ENCODE results near the gene FABP7. TPM values are rescaled to one million over a fixed set of nuclear protein-coding genes. Genes with fewer than 3 reads are reported as not detected.

Gene FABP7
- total RNA-seq, 1 experiment from 2014 or later: not detected

GRCh38 chr6:122799916-122800686 lies 20.6 kb downstream of the FABP7 start:
- Histone ChIP-seq H2AFZ (ENCODE audit: low read depth, low read length, poor library complexity, severe bottlenecking) (no peak overlapping the region), H3K4me1 (ENCODE audit: control insufficient read depth in 1 of 2, insufficient read depth in 2 of 2, low read length in 2 of 2) (peaks cover 3 to 34% of the 10 kb centered on the region in 2 experiments), H3K79me2 (ENCODE audit: insufficient read depth, low read length) (no peaks in the 10 kb centered on the region), H3K36me3 (ENCODE audit: control insufficient read depth in 1 of 2, insufficient read depth in 2 of 2, low read length in 2 of 2) (no peaks in the 10 kb centered on the region), H3K27me3 (ENCODE audit: insufficient read depth, low read length) (no peaks in the 10 kb centered on the region), H3K4me3 (replicated peaks in 1 of 2; ENCODE audit: low read depth in 1 of 2, low read length in 2 of 2) (no peak overlapping the region), H4K20me1 (ENCODE audit: insufficient read depth) (no peaks in the 10 kb centered on the region), H3K27ac (ENCODE audit: low read depth, low read length) (no peak overlapping the region), H3K9me2 (ENCODE audit: insufficient read depth) (no peaks in the 10 kb centered on the region), H3K9ac (ENCODE audit: low read length) (no peak overlapping the region), H3K9me3 (ENCODE audit: control insufficient read depth in 1 of 2, insufficient read depth in 1 of 2, low read depth in 1 of 2, low read length in 2 of 2) (no peaks in the 10 kb centered on the region), H3K4me2 (ENCODE audit: low read length) (peak overlapping the region; percentile 20; the same call in 1 of the 2 replicates)
- ATAC-seq: no peak
- TF ChIP-seq JUND (IDR thresholded peaks at IDR 0.05) (0 out of 2 replicates have a peak, but pooled peaks have one; percentile 17), EGR1 (IDR thresholded peaks at IDR 0.05; ENCODE audit: low read depth) (no peak)
- ChIA-PET POLR2A (interaction anchor here (0.9 kb wide), 1 partner anchor 11 kb away, joined by 3 read pairs; the partner anchor contains the start of gene SMPDL3A), RAD21 (ENCODE audit: low non-redundant PET in 1 of 2, low total read pairs in 2 of 2, uncharacterized antibody in 2 of 2, unreplicated experiment in 2 of 2) (no interaction called here), CTCF (no interaction called here)
- BruUV-seq (replicated peaks): no TSS peak
- intact Hi-C loops (cut with micrococcal nuclease): no loop called here
- DNase-seq (ENCODE audit: low read depth, low spot score): no peak

- POLR2A ChIA-PET: no interaction called here
- no TSS peak for BruUV-seq (replicated peaks)
- no peak for TF ChIP-seq SP1 (IDR thresholded peaks at IDR 0.05; ENCODE audit: low read depth)
- no peak for TF ChIP-seq FOSL1 (IDR thresholded peaks at IDR 0.05; ENCODE audit: low read depth)
- no peak for TF ChIP-seq EZH2 (IDR thresholded peaks at IDR 0.05)
- no peak for TF ChIP-seq SRF (IDR thresholded peaks at IDR 0.05; ENCODE audit: low read depth)
- TF ChIP-seq SIN3A (IDR thresholded peaks at IDR 0.05; ENCODE audit: low read depth): no peak
- TF ChIP-seq ZFX (IDR thresholded peaks at IDR 0.05): no peak
- no peak for TF ChIP-seq ELF1 (IDR thresholded peaks at IDR 0.05; ENCODE audit: borderline replicate concordance, low read depth)
- TF ChIP-seq ZNF274 (IDR thresholded peaks at IDR 0.05; ENCODE audit: low read depth, low read length): no peak
- TF ChIP-seq CTCF (IDR thresholded peaks at IDR 0.05 in 2 of 3, conservative IDR thresholded peaks at IDR 0.05 in 1 of 3; ENCODE audit: borderline replicate concordance in 1 of 3, insufficient read depth in 1 of 3, low read depth in 2 of 3, low read length in 2 of 3): no peak
- no peak for TF ChIP-seq ZBTB33 (IDR thresholded peaks at IDR 0.05; ENCODE audit: extremely low read depth, insufficient replicate concordance, low read length)
- TF ChIP-seq EGR1 (IDR thresholded peaks at IDR 0.05; ENCODE audit: low read depth): no peak
Measured at GRCh38 chr6:122800906-122801305, 21.4 kb downstream of the FABP7 start.

More at GRCh38 chr6:122800906-122801305, 21.4 kb downstream of the FABP7 start:
- Histone ChIP-seq H2AFZ (ENCODE audit: low read depth, low read length, poor library complexity, severe bottlenecking) (no peak overlapping the region), H4K20me1 (ENCODE audit: insufficient read depth) (no peaks in the 10 kb centered on the region), H3K4me1 (ENCODE audit: control insufficient read depth in 1 of 2, insufficient read depth in 2 of 2, low read length in 2 of 2) (peaks cover 3 to 34% of the 10 kb centered on the region in 2 experiments), H3K9me2 (ENCODE audit: insufficient read depth) (no peaks in the 10 kb centered on the region), H3K79me2 (ENCODE audit: insufficient read depth, low read length) (no peaks in the 10 kb centered on the region), H3K9me3 (ENCODE audit: control insufficient read depth in 1 of 2, insufficient read depth in 1 of 2, low read depth in 1 of 2, low read length in 2 of 2) (no peaks in the 10 kb centered on the region), H3K4me3 (replicated peaks in 1 of 2; ENCODE audit: low read depth in 1 of 2, low read length in 2 of 2) (no peak overlapping the region), H3K4me2 (ENCODE audit: low read length) (no peak overlapping the region), H3K9ac (ENCODE audit: low read length) (no peak overlapping the region), H3K36me3 (ENCODE audit: control insufficient read depth in 1 of 2, insufficient read depth in 2 of 2, low read length in 2 of 2) (no peaks in the 10 kb centered on the region), H3K27me3 (ENCODE audit: insufficient read depth, low read length) (no peaks in the 10 kb centered on the region), H3K27ac (ENCODE audit: low read depth, low read length) (no peak overlapping the region)
- ChIA-PET CTCF (no interaction called here), RAD21 (ENCODE audit: low non-redundant PET in 1 of 2, low total read pairs in 2 of 2, uncharacterized antibody in 2 of 2, unreplicated experiment in 2 of 2) (no interaction called here)
- intact Hi-C loops (cut with micrococcal nuclease): no loop called here
- DNase-seq (ENCODE audit: low read depth, low spot score): no peak
- no peak for ATAC-seq
